Activated T-cell treated with anti-CD3 and anti-CD28 coated beads, Interleukin-2, amount 50 U/mL, for 24 hours (primary cell): ENCODE data around the gene ULK4.
"Not testable (repeated sequence)": the region's sequence is repeated elsewhere in the genome, so short reads cannot be mapped to it uniquely, and the experiment has no call there.

Experiments used
- DNase-seq: peaks from one replicate; pipeline ENCODE4 v3.0.0-alpha.2; 2020
- H3K27ac Mint-ChIP-seq: 2 replicates; pipeline ENCODE4 v1.8.0; 2020; ENCODE audit warnings: mild to moderate bottlenecking, mixed read lengths
- H3K27me3 Mint-ChIP-seq: 2 replicates; pipeline ENCODE4 v1.8.0; 2020; ENCODE audit warnings: mixed read lengths
- H3K36me3 Mint-ChIP-seq: 2 replicates; pipeline ENCODE4 v1.8.0; 2020; ENCODE audit warnings: low read depth, mixed read lengths
- H3K4me1 Mint-ChIP-seq: 2 replicates; pipeline ENCODE4 v1.8.0; 2020; ENCODE audit warnings: low read depth, mixed read lengths
- H3K4me3 Mint-ChIP-seq: 2 replicates; pipeline ENCODE4 v1.8.0; 2020; ENCODE audit warnings: mild to moderate bottlenecking, moderate library complexity, mixed read lengths
- H3K9me3 Mint-ChIP-seq: 2 replicates; pipeline ENCODE4 v1.8.0; 2020; ENCODE audit warnings: mixed read lengths

Gene ULK4

DNA sequence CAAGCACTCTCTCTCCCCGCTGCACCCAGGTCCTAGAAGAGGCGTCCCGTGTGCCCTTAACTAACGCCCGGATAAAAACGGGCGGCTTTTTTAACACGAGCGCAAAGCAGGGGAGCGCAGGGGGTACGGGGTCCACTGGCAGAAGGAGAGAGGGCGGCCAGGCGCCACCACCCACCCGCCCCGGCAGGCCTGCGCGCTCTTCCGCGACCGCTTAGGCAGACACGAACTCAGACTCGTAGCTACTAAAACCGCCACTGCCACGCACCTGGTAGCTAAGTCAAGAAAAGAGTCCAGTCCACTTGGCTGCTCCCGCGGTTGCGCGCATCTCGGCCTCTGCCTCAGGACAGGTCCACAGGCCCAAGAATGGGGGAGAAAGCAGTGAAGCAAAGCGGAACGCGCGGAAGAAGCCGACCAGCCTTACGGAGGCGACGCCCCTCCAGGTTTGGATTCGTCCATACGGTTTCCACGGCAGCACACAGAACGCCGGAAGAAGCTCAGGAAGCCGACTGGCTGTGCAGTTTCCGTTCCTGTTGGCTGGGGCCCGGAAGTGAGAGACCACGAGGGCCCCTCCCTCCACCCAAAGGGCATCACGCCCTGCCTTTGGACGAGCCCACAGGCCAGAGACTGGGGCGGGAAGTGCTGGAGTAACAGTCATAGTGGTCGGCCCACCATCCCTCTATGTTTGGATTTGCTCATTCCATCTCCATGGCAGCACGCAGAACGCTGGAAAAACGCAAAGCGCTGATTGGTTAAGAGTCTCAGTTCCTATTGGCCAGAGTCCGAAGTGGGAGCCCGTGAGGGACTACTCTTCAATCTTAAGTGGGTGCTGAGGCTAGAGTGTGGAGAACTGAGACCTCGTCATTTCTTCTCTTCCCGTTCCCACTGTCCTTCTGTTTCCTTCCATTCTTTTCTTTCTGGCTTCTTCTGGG is at the start of gene ULK4:
ULK4 (minus strand) TSS at position 353 of the 929 bp plus-strand sequence. CDS start 7,344 bp downstream, outside the sequence.
- Mint-ChIP-seq H3K27ac (peak within 1 kb of the TSS; percentile 97), H3K4me1 (peaks cover 22% of the 10 kb centered on the region), H3K9me3 (no peaks in the 10 kb centered on the region), H3K36me3 (peaks cover 12% of the 10 kb centered on the region), H3K27me3 (no peaks in the 10 kb centered on the region), H3K4me3 (peak within 1 kb of the TSS; percentile 99)
- peak; percentile 93 for DNase-seq

DNA sequence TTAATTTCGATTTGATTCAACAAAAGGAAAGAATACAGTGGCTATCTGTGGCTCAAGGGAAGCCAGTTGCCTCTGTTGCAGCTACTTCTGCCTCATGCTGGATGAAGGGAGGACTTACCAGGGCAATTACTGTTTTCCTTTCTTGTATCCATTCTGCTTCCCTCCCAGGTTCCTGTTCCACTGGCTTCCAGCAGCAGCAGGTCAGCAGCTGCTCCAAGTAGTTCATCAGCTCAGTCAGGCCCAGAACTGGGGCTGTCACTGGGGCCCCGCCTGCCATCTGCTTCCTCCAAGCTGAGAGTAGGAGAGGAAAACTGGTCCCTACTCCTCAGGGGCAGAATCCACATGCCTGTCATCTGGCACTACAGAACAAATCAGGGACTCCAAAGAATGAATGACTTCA is 48.6 kb upstream of the ULK4 start:
- peaks cover 31% of the 10 kb centered on the region for H3K4me1 Mint-ChIP-seq
- no peak overlapping the region for H3K4me3 Mint-ChIP-seq
- DNase-seq, result no peak
- H3K36me3 Mint-ChIP-seq, result peaks cover 18% of the 10 kb centered on the region
- H3K27ac Mint-ChIP-seq, result no peak overlapping the region
- no peaks in the 10 kb centered on the region for H3K9me3 Mint-ChIP-seq
- no peaks in the 10 kb centered on the region for H3K27me3 Mint-ChIP-seq

DNA sequence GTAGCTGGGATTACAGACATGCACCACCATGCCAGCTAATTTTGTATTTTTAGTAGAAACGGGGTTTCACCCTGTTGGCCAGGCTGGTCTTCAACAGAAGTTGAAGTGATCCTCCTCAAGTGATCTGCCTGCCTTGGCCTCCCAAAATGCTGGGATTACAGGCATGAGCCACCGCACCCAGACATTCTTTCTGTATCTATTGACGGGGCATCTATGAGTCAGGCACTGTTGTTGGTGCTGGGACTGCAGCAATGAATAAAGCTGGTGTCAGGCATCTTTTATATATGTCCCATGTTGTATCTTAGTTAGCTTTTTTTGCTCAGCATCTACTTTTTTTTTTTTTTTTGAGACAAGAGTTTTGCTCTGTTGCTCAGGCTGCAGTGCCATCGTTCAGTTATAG is 47.6 kb upstream of the ULK4 start:
- Mint-ChIP-seq H3K27ac (no peak overlapping the region), H3K27me3 (no peaks in the 10 kb centered on the region), H3K9me3 (no peaks in the 10 kb centered on the region), H3K4me3 (no peak overlapping the region), H3K4me1 (peaks cover 20% of the 10 kb centered on the region), H3K36me3 (peaks cover 9% of the 10 kb centered on the region)
- no peak for DNase-seq

DNA sequence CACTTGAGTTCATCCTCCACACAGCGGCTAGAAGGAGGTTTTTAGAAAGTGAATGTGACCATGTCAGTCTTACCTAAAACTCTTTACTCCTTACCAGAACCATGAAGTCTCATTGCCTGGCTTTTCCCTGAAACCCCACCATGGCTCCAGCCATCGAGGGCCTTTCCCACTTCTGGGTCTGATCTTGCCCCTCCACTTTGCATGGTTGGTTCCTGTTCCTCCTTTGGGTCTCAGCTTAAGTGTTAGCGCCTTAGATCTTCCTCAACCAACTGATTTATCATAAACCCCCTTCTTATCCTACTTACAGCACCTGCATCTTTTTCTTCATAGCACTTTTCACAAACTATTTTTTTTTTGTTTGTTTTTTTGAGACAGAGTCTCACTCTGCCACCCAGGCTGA is 45.9 kb upstream of the ULK4 start:
- Mint-ChIP-seq H3K4me1 (peaks cover 12% of the 10 kb centered on the region), H3K27ac (no peak overlapping the region), H3K9me3 (no peaks in the 10 kb centered on the region), H3K4me3 (no peak overlapping the region), H3K27me3 (no peaks in the 10 kb centered on the region), H3K36me3 (no peaks in the 10 kb centered on the region)
- DNase-seq, result no peak

DNA sequence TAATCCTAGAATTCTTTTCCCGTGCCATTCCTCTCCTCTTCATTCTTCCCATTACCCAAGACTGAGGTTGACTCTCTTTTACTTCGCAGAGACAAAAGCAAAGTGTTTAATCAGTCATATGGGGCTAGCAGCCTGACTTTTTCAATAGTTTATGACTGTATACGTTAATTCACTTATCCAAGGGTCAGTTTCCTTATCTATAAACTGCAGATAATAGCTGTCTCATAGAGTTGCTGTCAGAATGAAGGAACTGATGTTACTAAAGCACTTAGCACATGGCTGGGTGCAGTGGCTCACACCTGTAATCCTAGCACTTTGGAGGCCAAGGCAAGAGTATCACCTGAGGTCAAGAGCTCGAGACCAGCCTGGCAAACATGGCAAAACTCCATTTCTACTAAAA is 43.5 kb upstream of the ULK4 start:
- Mint-ChIP-seq H3K27ac (no peak overlapping the region), H3K4me1 (no peaks in the 10 kb centered on the region), H3K36me3 (no peaks in the 10 kb centered on the region), H3K9me3 (peaks cover 3% of the 10 kb centered on the region), H3K4me3 (no peak overlapping the region), H3K27me3 (no peaks in the 10 kb centered on the region)
- no peak for DNase-seq

DNA sequence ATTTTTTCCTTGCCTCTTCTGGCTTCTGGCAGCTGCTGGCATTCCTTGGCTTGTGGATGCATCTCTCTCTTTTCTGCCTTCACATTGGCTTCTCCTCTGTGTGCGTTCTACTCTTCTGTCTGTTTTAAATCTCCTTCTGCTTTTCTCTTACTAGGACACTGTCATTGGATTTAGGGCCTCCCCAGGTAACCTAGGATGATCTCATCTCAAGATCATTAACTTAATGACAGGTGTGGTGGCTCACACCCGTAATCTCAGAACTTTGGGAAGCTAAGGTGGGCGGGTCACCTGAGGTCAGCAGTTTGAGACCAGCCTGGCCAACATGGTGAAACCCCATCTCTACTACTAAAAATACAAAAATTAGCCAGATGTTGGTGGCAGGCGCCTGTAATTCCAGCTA is 40.9 kb upstream of the ULK4 start:
- peaks cover 3% of the 10 kb centered on the region for H3K9me3 Mint-ChIP-seq
- no peak overlapping the region for H3K27ac Mint-ChIP-seq
- no peak overlapping the region for H3K4me3 Mint-ChIP-seq
- no peaks in the 10 kb centered on the region for H3K27me3 Mint-ChIP-seq
- no peaks in the 10 kb centered on the region for H3K4me1 Mint-ChIP-seq
- no peak for DNase-seq
- H3K36me3 Mint-ChIP-seq, result no peaks in the 10 kb centered on the region

DNA sequence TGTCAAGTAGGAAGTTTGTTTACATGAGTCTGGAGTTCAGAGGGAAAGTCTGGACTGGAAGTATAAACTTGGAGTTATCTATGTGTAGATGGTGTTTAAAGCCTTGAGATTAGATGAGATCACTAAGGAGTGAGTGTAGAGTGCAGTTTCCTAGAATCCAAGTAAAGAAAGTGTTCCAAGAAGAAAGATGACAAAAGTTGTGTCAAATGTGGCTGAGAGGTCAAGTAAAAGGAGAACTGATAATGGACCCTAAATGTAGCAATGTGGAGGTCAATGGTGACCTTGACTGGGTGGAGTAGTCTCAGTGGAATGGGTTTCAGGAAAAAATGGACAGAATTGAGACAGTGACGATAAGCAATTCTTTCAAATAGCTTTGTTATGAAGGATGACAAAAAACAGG is 39.9 kb upstream of the ULK4 start:
- Mint-ChIP-seq H3K27me3 (no peaks in the 10 kb centered on the region), H3K27ac (no peak overlapping the region), H3K36me3 (no peaks in the 10 kb centered on the region), H3K9me3 (peaks cover 3% of the 10 kb centered on the region), H3K4me1 (no peaks in the 10 kb centered on the region), H3K4me3 (no peak overlapping the region)
- DNase-seq, result no peak

DNA sequence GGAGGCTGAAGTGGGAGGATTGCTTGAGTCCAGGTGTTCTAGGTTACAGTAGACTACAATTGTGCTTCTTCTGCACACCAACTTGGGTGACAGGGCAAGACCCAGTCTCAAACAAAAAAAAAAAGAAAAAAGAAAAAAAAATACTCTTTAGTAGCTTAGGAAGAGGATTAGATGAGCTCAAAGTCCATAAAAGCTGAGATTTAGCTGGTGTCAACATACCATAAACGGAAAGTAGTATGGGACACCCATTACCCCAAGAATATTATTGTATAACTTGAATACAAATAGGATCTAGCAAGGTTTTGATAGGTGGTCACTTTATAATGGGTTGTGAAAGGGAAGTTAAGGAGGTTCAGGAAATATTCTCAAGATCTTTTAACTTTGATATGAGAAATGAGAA is 38.0 kb upstream of the ULK4 start:
- peaks cover 3% of the 10 kb centered on the region for H3K9me3 Mint-ChIP-seq
- no peaks in the 10 kb centered on the region for H3K27me3 Mint-ChIP-seq
- no peak overlapping the region for H3K4me3 Mint-ChIP-seq
- no peak overlapping the region for H3K27ac Mint-ChIP-seq
- DNase-seq, result no peak
- no peaks in the 10 kb centered on the region for H3K4me1 Mint-ChIP-seq
- H3K36me3 Mint-ChIP-seq, result no peaks in the 10 kb centered on the region

DNA sequence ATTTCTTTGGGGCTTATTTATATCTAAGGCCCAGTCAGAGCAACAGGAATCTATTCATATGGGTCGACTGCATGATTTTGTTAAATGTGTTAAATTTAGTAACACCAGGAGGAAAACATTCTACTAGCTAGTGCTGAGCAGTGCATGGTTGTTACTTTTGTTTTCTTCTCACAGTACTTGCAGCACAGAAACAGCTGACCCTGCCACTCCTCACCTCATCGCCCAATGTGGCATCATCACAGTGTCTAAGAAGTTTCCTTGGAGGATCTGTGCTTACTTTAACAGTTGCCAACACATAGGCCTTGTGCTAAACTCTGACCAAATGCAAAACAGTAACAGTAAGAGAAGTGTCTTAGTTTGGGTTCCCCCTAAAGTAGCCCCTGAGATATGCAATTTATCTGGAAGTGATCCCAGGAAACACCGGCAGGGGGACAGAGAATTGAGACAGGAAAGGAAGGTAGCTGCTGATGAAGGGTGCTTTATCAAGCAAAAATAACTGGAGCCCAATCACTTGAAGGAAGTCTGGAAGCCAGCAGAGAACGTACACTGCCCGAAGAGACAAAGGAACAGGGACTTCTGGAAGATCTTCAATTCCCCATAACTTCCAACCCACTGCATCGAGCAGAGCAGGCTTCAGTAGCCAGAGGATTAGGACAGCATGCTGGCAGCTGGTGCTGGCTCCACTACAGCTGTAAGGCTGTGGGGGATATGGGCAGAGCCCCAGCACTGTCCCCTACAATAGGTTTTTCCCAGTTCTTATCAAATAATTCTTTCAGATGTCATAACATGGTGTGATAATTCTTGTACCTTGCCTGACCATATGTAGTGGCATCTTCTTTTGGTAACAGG is 36.0 kb upstream of the ULK4 start:
- peaks cover 3% of the 10 kb centered on the region for H3K9me3 Mint-ChIP-seq
- DNase-seq, result no peak

DNA sequence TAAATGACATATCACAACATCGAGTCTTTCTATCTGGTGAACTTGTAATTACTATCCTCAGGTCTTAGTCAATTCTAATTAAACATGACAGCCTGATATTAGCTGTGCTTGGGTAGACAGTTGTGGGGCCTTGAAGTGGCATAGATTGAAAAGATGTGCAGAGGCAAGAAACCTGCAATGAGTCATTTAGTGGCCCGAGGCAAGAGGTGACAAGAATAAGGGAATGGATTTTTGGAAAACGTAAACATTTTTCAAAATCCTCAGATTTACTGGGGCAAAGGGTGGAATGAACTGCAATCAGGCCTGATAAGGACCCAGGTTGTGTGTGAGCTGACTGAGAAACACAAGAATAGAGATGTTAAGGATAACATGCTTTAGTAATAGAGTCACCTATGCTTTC is 29.5 kb upstream of the ULK4 start:
- no peak overlapping the region for H3K27ac Mint-ChIP-seq
- no peaks in the 10 kb centered on the region for H3K36me3 Mint-ChIP-seq
- H3K4me3 Mint-ChIP-seq, result no peak overlapping the region

More for the DNA sequence above, 36.0 kb upstream of the ULK4 start:
- H3K4me1 Mint-ChIP-seq, result no peaks in the 10 kb centered on the region
- no peaks in the 10 kb centered on the region for H3K36me3 Mint-ChIP-seq
- no peak overlapping the region for H3K27ac Mint-ChIP-seq
- H3K27me3 Mint-ChIP-seq, result peaks cover 4% of the 10 kb centered on the region
- H3K4me3 Mint-ChIP-seq, result no peak overlapping the region

DNA sequence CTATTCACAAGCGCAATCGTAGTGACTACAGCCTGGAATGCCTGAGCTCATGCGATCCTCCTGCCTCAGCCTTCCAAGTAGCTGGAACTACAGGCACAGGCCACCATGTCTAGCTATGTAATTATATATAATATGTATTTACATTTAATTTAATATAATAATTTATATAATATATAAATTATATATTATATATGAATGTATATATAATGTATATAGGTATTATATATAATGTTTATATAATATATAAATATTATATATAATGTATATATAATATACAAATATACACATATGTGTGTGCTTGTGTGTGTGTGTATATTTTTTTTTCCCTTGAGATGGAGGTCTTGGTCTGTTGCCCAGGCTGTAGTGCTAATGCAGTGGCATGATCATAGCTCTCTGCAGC is 27.6 kb upstream of the ULK4 start:
- no peak for DNase-seq
- Mint-ChIP-seq H3K4me1 (no peaks in the 10 kb centered on the region), H3K9me3 (no peaks in the 10 kb centered on the region), H3K27ac (no peak overlapping the region), H3K4me3 (no peak overlapping the region), H3K36me3 (no peaks in the 10 kb centered on the region), H3K27me3 (peaks cover 2% of the 10 kb centered on the region)

More for the DNA sequence above, 29.5 kb upstream of the ULK4 start:
- no peak for DNase-seq
- Mint-ChIP-seq H3K9me3 (no peaks in the 10 kb centered on the region), H3K4me1 (no peaks in the 10 kb centered on the region), H3K27me3 (peaks cover 4% of the 10 kb centered on the region)

DNA sequence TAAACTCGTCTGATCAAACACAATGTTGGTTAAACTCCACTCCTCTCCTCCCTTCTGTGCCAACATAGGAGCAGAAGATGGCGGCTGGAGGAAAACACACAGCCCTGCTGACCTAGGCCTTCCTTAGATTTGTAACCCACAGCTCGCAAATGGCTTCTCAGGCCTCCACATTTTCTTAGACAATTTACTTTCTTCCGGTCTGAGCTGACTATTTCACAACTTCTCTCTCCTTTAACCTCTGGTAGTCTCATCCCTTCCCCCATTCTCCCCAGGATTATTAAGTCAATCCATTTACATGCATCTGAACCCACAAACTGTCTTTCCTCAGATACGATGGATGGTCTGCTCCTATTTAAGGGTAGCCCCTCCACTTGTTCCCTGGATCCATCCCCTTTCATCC is 25.7 kb upstream of the ULK4 start:
- Mint-ChIP-seq H3K27me3 (no peaks in the 10 kb centered on the region), H3K4me3 (no peak overlapping the region), H3K27ac (no peak overlapping the region), H3K36me3 (no peaks in the 10 kb centered on the region), H3K9me3 (no peaks in the 10 kb centered on the region), H3K4me1 (no peaks in the 10 kb centered on the region)
- DNase-seq, result no peak

DNA sequence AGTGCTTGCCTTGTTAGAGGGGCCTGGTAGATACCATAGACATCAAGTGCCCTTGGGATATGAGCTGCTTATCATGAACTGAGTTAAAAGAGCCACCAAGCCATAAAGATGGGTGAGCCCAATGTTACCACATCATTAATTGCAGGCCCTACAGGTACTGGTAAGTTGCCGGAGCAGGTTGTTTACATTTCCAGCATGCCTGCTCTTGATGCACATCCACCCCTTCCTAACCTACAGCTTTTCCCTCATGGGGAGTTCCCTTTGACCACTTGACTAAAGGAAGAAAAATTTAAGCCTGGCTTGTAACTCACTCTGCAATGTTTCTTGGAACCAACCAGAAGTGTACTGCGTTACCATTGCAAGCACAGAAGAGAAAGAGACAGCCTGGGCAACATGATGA is 24.7 kb upstream of the ULK4 start:
- Mint-ChIP-seq H3K4me3 (no peak overlapping the region), H3K9me3 (no peaks in the 10 kb centered on the region), H3K27ac (no peak overlapping the region), H3K27me3 (no peaks in the 10 kb centered on the region), H3K4me1 (no peaks in the 10 kb centered on the region), H3K36me3 (no peaks in the 10 kb centered on the region)
- DNase-seq, result no peak

DNA sequence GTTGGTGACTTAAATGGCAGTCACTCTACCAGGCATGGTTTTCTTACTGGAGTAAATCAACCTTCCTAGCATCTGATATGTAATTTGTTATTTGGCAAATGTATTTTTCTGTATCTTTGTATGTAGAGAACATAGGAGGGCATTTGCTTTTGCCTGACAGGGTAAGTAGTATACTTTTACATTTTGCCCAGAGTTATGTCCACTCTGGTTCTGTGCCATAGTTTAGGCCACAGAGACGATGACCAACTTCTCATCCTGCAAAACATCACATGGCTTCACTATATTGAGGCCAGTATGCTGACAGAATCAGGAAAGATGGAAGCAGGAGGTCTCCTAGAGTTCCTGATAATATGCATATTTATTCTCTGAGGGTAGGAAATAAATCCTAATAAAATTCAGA is 23.1 kb upstream of the ULK4 start:
- Mint-ChIP-seq H3K9me3 (no peaks in the 10 kb centered on the region), H3K4me3 (no peak overlapping the region), H3K36me3 (no peaks in the 10 kb centered on the region), H3K4me1 (no peaks in the 10 kb centered on the region), H3K27ac (no peak overlapping the region), H3K27me3 (no peaks in the 10 kb centered on the region)
- no peak for DNase-seq

DNA sequence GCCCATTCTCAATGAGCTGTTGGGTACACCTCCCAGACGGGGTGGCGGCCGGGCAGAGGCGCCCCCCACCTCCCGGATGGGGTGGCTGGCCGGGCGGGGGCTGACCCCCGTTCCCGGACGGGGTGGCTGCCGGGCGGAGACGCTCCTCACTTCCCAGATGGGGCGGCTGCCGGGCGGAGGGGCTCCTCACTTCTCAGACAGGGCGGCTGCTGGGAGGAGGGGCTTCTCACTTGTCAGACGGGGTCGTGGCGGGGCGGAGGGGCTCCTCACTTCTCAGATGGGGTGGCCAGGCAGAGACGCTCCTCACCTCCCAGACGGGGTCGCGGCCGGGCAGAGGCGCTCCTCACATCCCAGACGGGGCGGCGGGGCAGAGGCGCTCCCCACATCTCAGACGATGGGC is 21.2 kb upstream of the ULK4 start:
- H3K36me3 Mint-ChIP-seq, H3K27ac Mint-ChIP-seq, DNase-seq, H3K27me3 Mint-ChIP-seq, H3K9me3 Mint-ChIP-seq, H3K4me1 Mint-ChIP-seq, H3K4me3 Mint-ChIP-seq: not testable (repeated sequence)
